ENCODE measurements around the gene ISG15.

ISG15 gene

DNA sequence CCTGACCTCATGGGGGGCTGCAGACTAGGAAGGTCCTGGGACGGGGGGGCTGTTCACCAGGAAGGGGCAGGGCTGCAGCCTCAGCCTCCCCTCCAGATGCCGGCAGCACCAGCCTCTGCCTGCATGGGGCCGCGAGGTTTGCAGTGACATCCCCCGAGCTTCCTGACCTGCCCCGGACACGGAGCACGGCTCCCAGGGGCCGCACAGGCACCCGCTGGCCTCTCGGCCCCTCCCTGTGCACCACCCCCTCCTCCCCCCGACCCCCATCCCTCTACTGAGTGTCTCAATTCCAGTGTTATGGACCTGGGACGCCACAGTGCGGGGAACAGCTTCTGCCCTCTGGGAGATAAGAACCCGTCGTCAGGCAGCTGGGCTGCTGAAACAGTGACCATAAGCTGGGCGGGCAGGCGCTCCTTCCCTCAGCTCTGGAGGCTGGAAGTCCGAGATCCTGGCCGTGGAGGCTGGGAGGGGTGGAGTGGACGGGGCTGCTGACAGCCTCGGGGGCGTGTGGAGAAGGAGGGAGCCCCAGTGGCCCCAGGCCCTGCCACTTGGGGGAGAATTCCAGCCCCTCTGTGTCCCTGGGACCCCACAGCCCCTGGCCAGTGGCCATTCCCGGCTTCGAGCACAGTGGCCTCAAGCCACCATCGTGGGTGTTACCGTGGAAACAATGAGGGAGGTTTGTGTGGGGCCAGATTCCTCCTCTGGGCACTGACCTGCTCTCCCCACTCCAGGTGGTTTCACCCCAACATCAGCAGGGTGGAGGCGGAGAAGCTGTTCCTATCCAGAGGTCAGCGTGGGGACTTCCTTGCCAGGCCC, 49.3 kb downstream of the ISG15 start:
- no peak for DNase-seq

DNA sequence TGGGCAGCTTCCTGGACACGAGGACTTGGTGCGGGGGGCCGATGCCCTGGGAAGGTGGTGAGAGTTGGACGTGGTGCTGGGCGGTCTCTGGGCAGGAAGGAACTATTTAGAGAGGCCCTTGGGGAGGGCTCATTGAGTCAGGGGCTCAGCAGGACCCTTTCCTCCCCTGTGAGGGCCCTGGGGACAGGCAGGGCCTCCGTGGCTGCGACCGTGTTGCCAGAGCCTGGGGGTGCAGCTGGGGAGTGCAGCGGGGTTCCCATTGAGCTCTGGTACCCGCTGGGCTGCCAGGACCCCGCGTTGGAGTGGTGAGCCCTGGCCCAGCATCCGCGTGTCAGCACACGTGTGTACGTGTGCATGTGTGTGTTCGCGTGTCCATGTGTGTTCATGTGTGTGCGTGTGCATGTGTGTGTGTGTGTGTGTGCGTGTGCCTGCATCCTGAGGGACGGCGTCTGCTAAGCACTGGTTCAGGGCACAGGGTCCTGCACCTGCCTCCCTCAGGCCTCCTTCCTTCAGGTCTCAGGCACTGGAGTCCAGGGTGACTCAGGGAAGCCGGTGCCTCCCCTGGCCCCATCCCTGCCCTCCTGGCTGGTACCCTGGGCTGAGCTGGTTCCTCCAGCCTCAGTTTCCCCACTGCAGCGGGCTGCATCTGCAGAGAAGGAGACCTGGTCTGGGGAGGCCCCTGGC, 50.1 kb downstream of the ISG15 start:
- DNase-seq: no peak
